ENCODE results near the gene C19orf38. TPM values are rescaled to one million over a fixed set of nuclear protein-coding genes. Genes with fewer than 3 reads are reported as not detected.

Gene C19orf38
- total and polyA plus RNA-seq, 9 of the 15 experiments (the other 6 are each of a cell fraction or from before 2014, with no cell fraction given) = 0.14 to 0.18 TPM; not detected in 7

- TF ChIP-seq, protein P1, sequence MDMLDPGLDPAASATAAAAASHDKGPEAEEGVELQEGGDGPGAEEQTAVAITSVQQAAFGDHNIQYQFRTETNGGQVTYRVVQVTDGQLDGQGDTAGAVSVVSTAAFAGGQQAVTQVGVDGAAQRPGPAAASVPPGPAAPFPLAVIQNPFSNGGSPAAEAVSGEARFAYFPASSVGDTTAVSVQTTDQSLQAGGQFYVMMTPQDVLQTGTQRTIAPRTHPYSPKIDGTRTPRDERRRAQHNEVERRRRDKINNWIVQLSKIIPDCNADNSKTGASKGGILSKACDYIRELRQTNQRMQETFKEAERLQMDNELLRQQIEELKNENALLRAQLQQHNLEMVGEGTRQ (CRISPR knock-in tag; IDR thresholded peaks at IDR 0.05) = no peak
- TF ChIP-seq, protein P2, sequence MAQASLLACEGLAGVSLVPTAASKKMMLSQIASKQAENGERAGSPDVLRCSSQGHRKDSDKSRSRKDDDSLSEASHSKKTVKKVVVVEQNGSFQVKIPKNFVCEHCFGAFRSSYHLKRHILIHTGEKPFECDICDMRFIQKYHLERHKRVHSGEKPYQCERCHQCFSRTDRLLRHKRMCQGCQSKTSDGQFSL (CRISPR knock-in tag; IDR thresholded peaks at IDR 0.05) = no peak
- TF ChIP-seq, protein P2 (tag; IDR thresholded peaks at IDR 0.05) = no peak
- TF ChIP-seq, protein P3, sequence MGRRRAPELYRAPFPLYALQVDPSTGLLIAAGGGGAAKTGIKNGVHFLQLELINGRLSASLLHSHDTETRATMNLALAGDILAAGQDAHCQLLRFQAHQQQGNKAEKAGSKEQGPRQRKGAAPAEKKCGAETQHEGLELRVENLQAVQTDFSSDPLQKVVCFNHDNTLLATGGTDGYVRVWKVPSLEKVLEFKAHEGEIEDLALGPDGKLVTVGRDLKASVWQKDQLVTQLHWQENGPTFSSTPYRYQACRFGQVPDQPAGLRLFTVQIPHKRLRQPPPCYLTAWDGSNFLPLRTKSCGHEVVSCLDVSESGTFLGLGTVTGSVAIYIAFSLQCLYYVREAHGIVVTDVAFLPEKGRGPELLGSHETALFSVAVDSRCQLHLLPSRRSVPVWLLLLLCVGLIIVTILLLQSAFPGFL (CRISPR knock-in tag; IDR thresholded peaks at IDR 0.05) = no peak
- no peak for TF ChIP-seq MTA1 (IDR thresholded peaks at IDR 0.05; ENCODE audit: borderline replicate concordance)
- TF ChIP-seq ZNF561 (CRISPR knock-in tag; conservative IDR thresholded peaks at IDR 0.05) = no peak
- no peak for TF ChIP-seq FOXM1 (IDR thresholded peaks at IDR 0.05; ENCODE audit: low read depth)
- TF ChIP-seq FOXM1 (CRISPR knock-in tag; IDR thresholded peaks at IDR 0.05; ENCODE audit: low read depth) = no peak
- TF ChIP-seq KDM1A (IDR thresholded peaks at IDR 0.05) = no peak
- no peak for TF ChIP-seq NCOA1 (IDR thresholded peaks at IDR 0.05; ENCODE audit: low read depth)
- TF ChIP-seq GABPB2 (CRISPR knock-in tag; conservative IDR thresholded peaks at IDR 0.05) = no peak
- TF ChIP-seq, protein P4, sequence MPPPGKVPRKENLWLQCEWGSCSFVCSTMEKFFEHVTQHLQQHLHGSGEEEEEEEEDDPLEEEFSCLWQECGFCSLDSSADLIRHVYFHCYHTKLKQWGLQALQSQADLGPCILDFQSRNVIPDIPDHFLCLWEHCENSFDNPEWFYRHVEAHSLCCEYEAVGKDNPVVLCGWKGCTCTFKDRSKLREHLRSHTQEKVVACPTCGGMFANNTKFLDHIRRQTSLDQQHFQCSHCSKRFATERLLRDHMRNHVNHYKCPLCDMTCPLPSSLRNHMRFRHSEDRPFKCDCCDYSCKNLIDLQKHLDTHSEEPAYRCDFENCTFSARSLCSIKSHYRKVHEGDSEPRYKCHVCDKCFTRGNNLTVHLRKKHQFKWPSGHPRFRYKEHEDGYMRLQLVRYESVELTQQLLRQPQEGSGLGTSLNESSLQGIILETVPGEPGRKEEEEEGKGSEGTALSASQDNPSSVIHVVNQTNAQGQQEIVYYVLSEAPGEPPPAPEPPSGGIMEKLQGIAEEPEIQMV (tag; conservative IDR thresholded peaks at IDR 0.05; ENCODE audit: low read depth) = no peak
- TF ChIP-seq ZNF583 (CRISPR knock-in tag; IDR thresholded peaks at IDR 0.05) = no peak
- no peak for TF ChIP-seq CCNT2 (IDR thresholded peaks at IDR 0.05; ENCODE audit: borderline replicate concordance, extremely low read depth, insufficient read length, low read depth, low read length)
- TF ChIP-seq POLR2H (tag; IDR thresholded peaks at IDR 0.05; ENCODE audit: low read depth) = no peak
- TF ChIP-seq ID3 (CRISPR knock-in tag; IDR thresholded peaks at IDR 0.05) = no peak
- no peak for TF ChIP-seq ID3 (tag; IDR thresholded peaks at IDR 0.05)
- no peak for TF ChIP-seq PCBP2 (IDR thresholded peaks at IDR 0.05; ENCODE audit: low read depth, low read length, poor library complexity, severe bottlenecking)
- no peak for TF ChIP-seq EP400 (IDR thresholded peaks at IDR 0.05)
- TF ChIP-seq, protein P5, sequence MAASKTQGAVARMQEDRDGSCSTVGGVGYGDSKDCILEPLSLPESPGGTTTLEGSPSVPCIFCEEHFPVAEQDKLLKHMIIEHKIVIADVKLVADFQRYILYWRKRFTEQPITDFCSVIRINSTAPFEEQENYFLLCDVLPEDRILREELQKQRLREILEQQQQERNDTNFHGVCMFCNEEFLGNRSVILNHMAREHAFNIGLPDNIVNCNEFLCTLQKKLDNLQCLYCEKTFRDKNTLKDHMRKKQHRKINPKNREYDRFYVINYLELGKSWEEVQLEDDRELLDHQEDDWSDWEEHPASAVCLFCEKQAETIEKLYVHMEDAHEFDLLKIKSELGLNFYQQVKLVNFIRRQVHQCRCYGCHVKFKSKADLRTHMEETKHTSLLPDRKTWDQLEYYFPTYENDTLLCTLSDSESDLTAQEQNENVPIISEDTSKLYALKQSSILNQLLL (CRISPR knock-in tag; IDR thresholded peaks at IDR 0.05; ENCODE audit: borderline replicate concordance) = no peak
Observed at GRCh38 chr19:10828981-10829821, 19.0 kb upstream of the C19orf38 start (continued).

Data from K562 (cell line).